ENCODE data around the gene FAM20B. TPM values are rescaled to one million over a fixed set of nuclear protein-coding genes. Genes with fewer than 3 reads are reported as not detected.

FAM20B gene
- total RNA-seq, 1 experiment from 2014 or later, result 35.4 TPM

DNA sequence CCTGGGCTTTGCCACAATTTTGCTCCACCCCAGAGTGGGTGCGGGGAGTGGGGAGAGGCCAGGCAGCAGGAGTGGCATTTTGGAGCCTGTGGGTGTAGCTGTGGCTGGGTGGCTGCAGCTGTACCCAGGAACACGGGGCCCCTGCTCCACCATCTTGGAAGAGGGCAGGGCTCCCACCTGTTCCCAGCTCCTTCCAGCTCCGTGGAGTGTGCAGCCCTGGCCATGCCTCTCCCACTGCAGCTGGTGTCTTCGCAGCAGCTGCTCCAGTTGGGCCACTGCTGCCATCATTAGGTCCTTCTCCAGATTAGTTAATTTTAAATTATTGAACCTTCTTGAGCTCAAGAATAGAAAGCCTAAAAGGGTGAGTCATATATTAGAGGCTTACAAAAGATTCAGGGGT, 17.6 kb downstream of the FAM20B start:
- Histone ChIP-seq H3K79me2 (ENCODE audit: insufficient read depth, low read length) (peaks cover 5% of the 10 kb centered on the region; the same call in 1 of the 2 replicates), H3K56ac (ENCODE audit: insufficient read length, low read depth, low read length) (no peak overlapping the region), H3K14ac (ENCODE audit: insufficient read depth, low read length) (no peak overlapping the region), H3K4me2 (ENCODE audit: insufficient read depth, insufficient read length, low read length) (no peak overlapping the region), H2BK5ac (ENCODE audit: insufficient read length, low read length) (no peak overlapping the region), H4K5ac (ENCODE audit: insufficient read length, low read depth, low read length) (no peak overlapping the region), H3K23ac (ENCODE audit: insufficient read length, low read depth, low read length) (no peak overlapping the region), H3K27me3 (ENCODE audit: insufficient read depth, low read length) (no peaks in the 10 kb centered on the region), H4K20me1 (ENCODE audit: control insufficient read depth, insufficient read depth, insufficient read length) (no peaks in the 10 kb centered on the region), H3K9me3 (ENCODE audit: control insufficient read depth, low read depth, low read length) (no peaks in the 10 kb centered on the region), H4K8ac (replicated peaks; ENCODE audit: insufficient read length, low read depth, low read length) (no peak overlapping the region), H2BK120ac (ENCODE audit: low read depth, low read length, poor library complexity, severe bottlenecking) (no peak overlapping the region), H3K18ac (ENCODE audit: insufficient read length, low read depth, low read length) (no peak overlapping the region), H3K23me2 (ENCODE audit: insufficient read length, low read depth, low read length, poor library complexity, severe bottlenecking) (no peaks in the 10 kb centered on the region), H3T11ph (ENCODE audit: low read length) (no peak overlapping the region), H3K9ac (ENCODE audit: extremely low read depth, insufficient read length, low read length) (no peak overlapping the region), H3K27ac (ENCODE audit: insufficient read length, low read depth, low read length) (no peak overlapping the region), H4K91ac (ENCODE audit: insufficient read length, low read depth, low read length) (no peak overlapping the region), H2BK20ac (ENCODE audit: low read depth, low read length, poor library complexity, severe bottlenecking) (no peak overlapping the region), H2BK12ac (ENCODE audit: insufficient read length, low read depth, low read length) (no peak overlapping the region), H3K4ac (ENCODE audit: low read depth, low read length) (no peak overlapping the region), H3K79me1 (ENCODE audit: insufficient read depth, low read depth, low read length, poor library complexity, severe bottlenecking) (no peaks in the 10 kb centered on the region), H2AK5ac (ENCODE audit: insufficient read length, low read length) (no peak overlapping the region), H2BK15ac (ENCODE audit: low read depth, low read length) (no peak overlapping the region), H2AFZ (ENCODE audit: low read length) (no peak overlapping the region), H3K4me1 (ENCODE audit: insufficient read depth, low read length) (peaks cover 3% of the 10 kb centered on the region; the same call in 1 of the 2 replicates)
- no CpG with 5 or more reads among the region's 4 CpGs for WGBS (ENCODE audit: extremely low coverage, insufficient read length, low lambda C conversion rate)
- Mint-ChIP-seq H3K9me3 (peaks cover 14 to 15% of the 10 kb centered on the region in 2 experiments; a peak in 4 of 5 replicates), H3K36me3 (ENCODE audit: insufficient read depth in 1 of 3, low read depth in 3 of 3) (peaks cover 12 to 17% (median 13%) of the 10 kb centered on the region in 3 experiments; a peak in 5 of 7 replicates), H3K4me1 (peaks cover 11% of the 10 kb centered on the region in 2 experiments), H3K27me3 (ENCODE audit: low read depth) (no peaks in the 10 kb centered on the region; the same call in 1 of the 2 replicates), H3K27ac (no peak overlapping the region), H3K4me3 (no peak overlapping the region)
- TF ChIP-seq, protein P1, sequence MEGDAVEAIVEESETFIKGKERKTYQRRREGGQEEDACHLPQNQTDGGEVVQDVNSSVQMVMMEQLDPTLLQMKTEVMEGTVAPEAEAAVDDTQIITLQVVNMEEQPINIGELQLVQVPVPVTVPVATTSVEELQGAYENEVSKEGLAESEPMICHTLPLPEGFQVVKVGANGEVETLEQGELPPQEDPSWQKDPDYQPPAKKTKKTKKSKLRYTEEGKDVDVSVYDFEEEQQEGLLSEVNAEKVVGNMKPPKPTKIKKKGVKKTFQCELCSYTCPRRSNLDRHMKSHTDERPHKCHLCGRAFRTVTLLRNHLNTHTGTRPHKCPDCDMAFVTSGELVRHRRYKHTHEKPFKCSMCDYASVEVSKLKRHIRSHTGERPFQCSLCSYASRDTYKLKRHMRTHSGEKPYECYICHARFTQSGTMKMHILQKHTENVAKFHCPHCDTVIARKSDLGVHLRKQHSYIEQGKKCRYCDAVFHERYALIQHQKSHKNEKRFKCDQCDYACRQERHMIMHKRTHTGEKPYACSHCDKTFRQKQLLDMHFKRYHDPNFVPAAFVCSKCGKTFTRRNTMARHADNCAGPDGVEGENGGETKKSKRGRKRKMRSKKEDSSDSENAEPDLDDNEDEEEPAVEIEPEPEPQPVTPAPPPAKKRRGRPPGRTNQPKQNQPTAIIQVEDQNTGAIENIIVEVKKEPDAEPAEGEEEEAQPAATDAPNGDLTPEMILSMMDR (conservative IDR thresholded peaks at IDR 0.05), result no peak
- DNase-seq, result no peak

Data from H9 (cell line).